H9 (cell line): ENCODE results near the gene DIS3L2. TPM values are rescaled to one million over a fixed set of nuclear protein-coding genes. Genes with fewer than 3 reads are reported as not detected.

Source experiments
- DNase-seq: peaks from one replicate; pipeline ENCODE4 v3.0.0-alpha.2; 2017
- H2AFZ ChIP-seq: one replicate; pipeline ENCODE4 v1.6.1; 2013; ENCODE audit warnings: mild to moderate bottlenecking, low read length, control low read depth, moderate library complexity
- H2AK5ac ChIP-seq: 2 replicates; pipeline ENCODE4 v1.6.1; 2013; ENCODE audit warnings: low read length, control low read depth, mixed read lengths; ENCODE audit not compliant: insufficient read length
- H2BK120ac ChIP-seq: one replicate; pipeline ENCODE4 v1.6.1; 2013; ENCODE audit warnings: low read depth, mild to moderate bottlenecking, low read length, control low read depth, inconsistent platforms; ENCODE audit not compliant: poor library complexity, severe bottlenecking
- H2BK12ac ChIP-seq: 2 replicates; pipeline ENCODE4 v1.6.1; 2013; ENCODE audit warnings: low read length, control low read depth, mixed read lengths, low read depth; ENCODE audit not compliant: insufficient read length
- H2BK15ac ChIP-seq: 2 replicates; pipeline ENCODE4 v1.6.1; 2013; ENCODE audit warnings: low read depth, low read length, control low read depth
- H2BK20ac ChIP-seq: one replicate; pipeline ENCODE4 v1.6.1; 2013; ENCODE audit warnings: low read depth, mild to moderate bottlenecking, low read length, control low read depth, inconsistent platforms; ENCODE audit not compliant: poor library complexity, severe bottlenecking
- H2BK5ac ChIP-seq: 2 replicates; pipeline ENCODE4 v1.6.1; 2013; ENCODE audit warnings: low read length, control low read depth, mixed read lengths; ENCODE audit not compliant: insufficient read length
- H3K14ac ChIP-seq: 2 replicates; pipeline ENCODE4 v1.6.1; 2013; ENCODE audit warnings: low read length, control low read depth; ENCODE audit not compliant: insufficient read depth
- H3K18ac ChIP-seq: 2 replicates; pipeline ENCODE4 v1.6.1; 2013; ENCODE audit warnings: low read depth, mild to moderate bottlenecking, mixed read lengths, low read length, control low read depth; ENCODE audit not compliant: insufficient read length
- H3K23ac ChIP-seq: 2 replicates; pipeline ENCODE4 v1.6.1; 2013; ENCODE audit warnings: low read length, control low read depth, mixed read lengths, low read depth; ENCODE audit not compliant: insufficient read length
- H3K23me2 ChIP-seq: 2 replicates; pipeline ENCODE4 v1.6.1; 2013; ENCODE audit warnings: low read depth, mild to moderate bottlenecking, mixed read lengths, low read length, control low read depth; ENCODE audit not compliant: insufficient read length, poor library complexity, severe bottlenecking
- H3K27ac ChIP-seq: 2 replicates; pipeline ENCODE4 v1.5.1; 2013; ENCODE audit warnings: low read length, control low read depth, mixed read lengths, low read depth; ENCODE audit not compliant: insufficient read length
- H3K27me3 ChIP-seq: 2 replicates; pipeline ENCODE4 v1.6.1; 2013; ENCODE audit warnings: low read length, control low read depth, inconsistent platforms; ENCODE audit not compliant: insufficient read depth
- H3K4ac ChIP-seq: 2 replicates; pipeline ENCODE4 v1.6.1; 2013; ENCODE audit warnings: low read depth, mild to moderate bottlenecking, control low read depth, inconsistent platforms, low read length, moderate library complexity
- H3K4me1 ChIP-seq: 2 replicates; pipeline ENCODE4 v1.6.1; 2013; ENCODE audit warnings: low read length, control low read depth, inconsistent platforms; ENCODE audit not compliant: insufficient read depth
- H3K4me2 ChIP-seq: 2 replicates; pipeline ENCODE4 v1.6.1; 2013; ENCODE audit warnings: low read length, control low read depth, mixed read lengths; ENCODE audit not compliant: insufficient read length, insufficient read depth
- H3K56ac ChIP-seq: 2 replicates; pipeline ENCODE4 v1.6.1; 2013; ENCODE audit warnings: low read depth, mild to moderate bottlenecking, mixed read lengths, low read length, control low read depth; ENCODE audit not compliant: insufficient read length
- H3K79me1 ChIP-seq: 2 replicates; pipeline ENCODE4 v1.6.1; 2013; ENCODE audit warnings: low read depth, mild to moderate bottlenecking, moderate library complexity, low read length, control low read depth, inconsistent platforms; ENCODE audit not compliant: insufficient read depth, poor library complexity, severe bottlenecking
- H3K79me2 ChIP-seq: 2 replicates; pipeline ENCODE4 v1.6.1; 2013; ENCODE audit warnings: low read length, control low read depth, inconsistent platforms; ENCODE audit not compliant: insufficient read depth
- H3K9ac ChIP-seq: 2 replicates; pipeline ENCODE4 v1.6.1; 2013; ENCODE audit warnings: low read length, control low read depth, mixed read lengths; ENCODE audit not compliant: insufficient read length; ENCODE audit errors: extremely low read depth
- H3K9me3 ChIP-seq: one replicate; pipeline ENCODE4 v1.6.1; 2013; ENCODE audit warnings: low read depth, low read length, inconsistent platforms; ENCODE audit not compliant: control insufficient read depth
- H3T11ph ChIP-seq: one replicate; pipeline ENCODE4 v1.6.1; 2013; ENCODE audit warnings: mild to moderate bottlenecking, low read length, control low read depth, inconsistent platforms
- H4K20me1 ChIP-seq: one replicate; pipeline ENCODE4 v1.6.1; 2013; ENCODE audit not compliant: control insufficient read depth, insufficient read length, insufficient read depth
- H4K5ac ChIP-seq: 2 replicates; pipeline ENCODE4 v1.6.1; 2013; ENCODE audit warnings: low read depth, mild to moderate bottlenecking, mixed read lengths, low read length, control low read depth; ENCODE audit not compliant: insufficient read length
- H4K8ac ChIP-seq: replicated peaks from 2 replicates; pipeline ENCODE4 v1.6.1; 2013; ENCODE audit warnings: low read length, control low read depth, mixed read lengths, low read depth; ENCODE audit not compliant: insufficient read length
- H4K91ac ChIP-seq: 2 replicates; pipeline ENCODE4 v1.6.1; 2013; ENCODE audit warnings: low read depth, mild to moderate bottlenecking, moderate library complexity, mixed read lengths, low read length, control low read depth; ENCODE audit not compliant: insufficient read length
- H3K27ac Mint-ChIP-seq, 3 experiments: 2 replicates in 2 of 3; 3 replicates in 1 of 3; pipeline ENCODE4 v1.8.0; 2020 to 2021; ENCODE audit warnings: mixed read lengths in 3 of 3, mild to moderate bottlenecking in 1 of 3, moderate library complexity in 1 of 3
- H3K27me3 Mint-ChIP-seq: 2 replicates; pipeline ENCODE4 v1.8.0; 2021; ENCODE audit warnings: low read depth, mild to moderate bottlenecking, moderate library complexity, mixed read lengths
- H3K36me3 Mint-ChIP-seq, 3 experiments: 2 replicates in 2 of 3; 3 replicates in 1 of 3; pipeline ENCODE4 v1.8.0; 2020 to 2021; ENCODE audit warnings: low read depth in 3 of 3, mixed read lengths in 3 of 3; ENCODE audit not compliant: insufficient read depth in 1 of 3
- H3K4me1 Mint-ChIP-seq, 2 experiments: 2 replicates each; pipeline ENCODE4 v1.8.0; 2020; ENCODE audit warnings: mixed read lengths in 2 of 2
- H3K4me3 Mint-ChIP-seq, 2 experiments: 2 replicates in 1 of 2; 3 replicates in 1 of 2; pipeline ENCODE4 v1.8.0; 2020 to 2021; ENCODE audit warnings: mild to moderate bottlenecking in 2 of 2, mixed read lengths in 2 of 2, moderate library complexity in 1 of 2
- H3K9me3 Mint-ChIP-seq, 2 experiments: 2 replicates in 1 of 2; 3 replicates in 1 of 2; pipeline ENCODE4 v1.8.0; 2020; ENCODE audit warnings: mild to moderate bottlenecking in 2 of 2, mixed read lengths in 2 of 2, moderate library complexity in 1 of 2
- CTCF ChIP-seq: fragments of 200-600 bp; sonication (generic); conservative IDR thresholded peaks from 3 replicates; pipeline ENCODE4 v1.8.0; 2021; ENCODE audit warnings: antibody characterized with exemption, mild to moderate bottlenecking
- WGBS: extraction: QIAGEN DNeasy Blood & Tissue Kit; methylation state at CpG from one replicate; pipeline ENCODE4 v1.1.7; 2013; ENCODE audit warnings: missing lambda C conversion rate, low lambda C conversion rate, mixed read lengths; ENCODE audit not compliant: insufficient read length; ENCODE audit errors: extremely low coverage; 5-methylcytosine and 5-hydroxymethylcytosine counted together
- total RNA-seq: library from RNA; stranded (reverse); gene quantifications from 2 replicates; pipeline ENCODE4 v1.2.1, GENCODE V29; 2021

The DIS3L2 gene
- total RNA-seq, 1 experiment from 2014 or later = 28.1 TPM

- Histone ChIP-seq H2BK120ac (no peak overlapping the region), H3K4me2 (no peak overlapping the region), H3K9me3 (no peaks in the 10 kb centered on the region), H3K18ac (no peak overlapping the region), H4K5ac (no peak overlapping the region), H3K4ac (no peak overlapping the region), H3K79me2 (0 out of 2 replicates have a peak, but pooled peaks cover 4% of the 10 kb centered on the region), H3K14ac (no peak overlapping the region), H3K79me1 (peaks cover 3% of the 10 kb centered on the region), H3K27me3 (no peaks in the 10 kb centered on the region), H3K56ac (no peak overlapping the region), H3T11ph (no peak overlapping the region), H2BK15ac (no peak overlapping the region), H4K91ac (no peak overlapping the region), H3K27ac (no peak overlapping the region), H3K23ac (no peak overlapping the region), H3K23me2 (peaks cover 5% of the 10 kb centered on the region), H3K9ac (no peak overlapping the region), H2AK5ac (no peak overlapping the region), H3K4me1 (peaks cover 5% of the 10 kb centered on the region; the same call in 1 of the 2 replicates), H2BK5ac (no peak overlapping the region), H4K8ac (no peak overlapping the region), H2BK20ac (no peak overlapping the region), H4K20me1 (no peaks in the 10 kb centered on the region), H2AFZ (no peak overlapping the region), H2BK12ac (no peak overlapping the region)
- H3K27ac Mint-ChIP-seq = no peak overlapping the region
- H3K4me3 Mint-ChIP-seq = no peak overlapping the region
- WGBS = no CpG with 5 or more reads among the region's 4 CpGs
- 0 out of 5 replicates have a peak, but pooled peaks cover 0 to 3% of the 10 kb centered on the region in 2 experiments for H3K9me3 Mint-ChIP-seq
- H3K27me3 Mint-ChIP-seq = peaks cover 15% of the 10 kb centered on the region
- DNase-seq = no peak
- peaks cover 0 to 4% (median 4%) of the 10 kb centered on the region in 3 experiments; a peak in 3 of 7 replicates for H3K36me3 Mint-ChIP-seq
- no peak for TF ChIP-seq CTCF
- H3K4me1 Mint-ChIP-seq = peaks cover 5 to 8% of the 10 kb centered on the region in 2 experiments
Observed at GRCh38 chr2:231957913-231958763, 3.4 kb upstream of the DIS3L2 start.
